ENCODE results near the gene SLC11A2. TPM values are rescaled to one million over a fixed set of nuclear protein-coding genes. Genes with fewer than 3 reads are reported as not detected.

SLC11A2 gene
- total and polyA plus RNA-seq, 2 of the 13 experiments (the other 11 are each of a cell fraction or from before 2014, with no cell fraction given) = 71.7 to 77.0 TPM

DNA sequence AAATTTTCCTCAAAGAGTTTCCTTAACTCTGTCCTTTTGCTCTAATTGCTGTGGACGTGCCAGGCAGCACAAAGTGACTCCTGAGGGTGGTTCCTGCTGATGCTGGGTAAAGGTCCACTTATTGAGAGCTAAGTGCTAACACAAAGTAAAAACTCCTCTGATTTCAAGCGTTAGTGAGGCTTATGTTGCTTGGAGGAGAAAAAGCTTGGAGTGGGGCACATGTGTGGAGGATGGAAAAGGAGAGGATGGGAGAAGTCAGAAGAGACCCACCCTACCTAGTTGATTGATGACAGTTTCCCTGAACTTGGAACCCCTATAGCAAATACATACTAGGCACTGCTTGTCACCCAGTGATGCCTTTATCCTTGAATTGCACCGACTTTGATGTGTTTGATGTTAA, 10.1 kb upstream of the SLC11A2 start (continued):
- TF ChIP-seq, protein P1, sequence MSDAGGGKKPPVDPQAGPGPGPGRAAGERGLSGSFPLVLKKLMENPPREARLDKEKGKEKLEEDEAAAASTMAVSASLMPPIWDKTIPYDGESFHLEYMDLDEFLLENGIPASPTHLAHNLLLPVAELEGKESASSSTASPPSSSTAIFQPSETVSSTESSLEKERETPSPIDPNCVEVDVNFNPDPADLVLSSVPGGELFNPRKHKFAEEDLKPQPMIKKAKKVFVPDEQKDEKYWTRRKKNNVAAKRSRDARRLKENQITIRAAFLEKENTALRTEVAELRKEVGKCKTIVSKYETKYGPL (CRISPR knock-in tag; IDR thresholded peaks at IDR 0.05) = no peak
- TF ChIP-seq IKZF1 (IDR thresholded peaks at IDR 0.05) = no peak
- TF ChIP-seq MEIS2 (CRISPR knock-in tag; IDR thresholded peaks at IDR 0.05) = peak; percentile 94
- peak; percentile 75 for TF ChIP-seq RARA (CRISPR knock-in tag; IDR thresholded peaks at IDR 0.05)
- TF ChIP-seq ZNF780A (CRISPR knock-in tag; IDR thresholded peaks at IDR 0.05) = no peak
- TF ChIP-seq, protein P2, sequence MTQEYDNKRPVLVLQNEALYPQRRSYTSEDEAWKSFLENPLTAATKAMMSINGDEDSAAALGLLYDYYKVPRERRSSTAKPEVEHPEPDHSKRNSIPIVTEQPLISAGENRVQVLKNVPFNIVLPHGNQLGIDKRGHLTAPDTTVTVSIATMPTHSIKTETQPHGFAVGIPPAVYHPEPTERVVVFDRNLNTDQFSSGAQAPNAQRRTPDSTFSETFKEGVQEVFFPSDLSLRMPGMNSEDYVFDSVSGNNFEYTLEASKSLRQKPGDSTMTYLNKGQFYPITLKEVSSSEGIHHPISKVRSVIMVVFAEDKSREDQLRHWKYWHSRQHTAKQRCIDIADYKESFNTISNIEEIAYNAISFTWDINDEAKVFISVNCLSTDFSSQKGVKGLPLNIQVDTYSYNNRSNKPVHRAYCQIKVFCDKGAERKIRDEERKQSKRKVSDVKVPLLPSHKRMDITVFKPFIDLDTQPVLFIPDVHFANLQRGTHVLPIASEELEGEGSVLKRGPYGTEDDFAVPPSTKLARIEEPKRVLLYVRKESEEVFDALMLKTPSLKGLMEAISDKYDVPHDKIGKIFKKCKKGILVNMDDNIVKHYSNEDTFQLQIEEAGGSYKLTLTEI (CRISPR knock-in tag; conservative IDR thresholded peaks at IDR 0.05) = no peak
- TF ChIP-seq, protein P3, sequence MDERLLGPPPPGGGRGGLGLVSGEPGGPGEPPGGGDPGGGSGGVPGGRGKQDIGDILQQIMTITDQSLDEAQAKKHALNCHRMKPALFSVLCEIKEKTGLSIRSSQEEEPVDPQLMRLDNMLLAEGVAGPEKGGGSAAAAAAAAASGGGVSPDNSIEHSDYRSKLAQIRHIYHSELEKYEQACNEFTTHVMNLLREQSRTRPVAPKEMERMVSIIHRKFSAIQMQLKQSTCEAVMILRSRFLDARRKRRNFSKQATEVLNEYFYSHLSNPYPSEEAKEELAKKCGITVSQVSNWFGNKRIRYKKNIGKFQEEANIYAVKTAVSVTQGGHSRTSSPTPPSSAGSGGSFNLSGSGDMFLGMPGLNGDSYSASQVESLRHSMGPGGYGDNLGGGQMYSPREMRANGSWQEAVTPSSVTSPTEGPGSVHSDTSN (CRISPR knock-in tag; IDR thresholded peaks at IDR 0.05) = 0 out of 2 replicates have a peak, but pooled peaks have one; percentile 28
- TF ChIP-seq KLF16 (CRISPR knock-in tag; IDR thresholded peaks at IDR 0.05) = no peak
- TF ChIP-seq EEA1 (CRISPR knock-in tag; IDR thresholded peaks at IDR 0.05; ENCODE audit: borderline replicate concordance) = no peak
- TF ChIP-seq, protein P4, sequence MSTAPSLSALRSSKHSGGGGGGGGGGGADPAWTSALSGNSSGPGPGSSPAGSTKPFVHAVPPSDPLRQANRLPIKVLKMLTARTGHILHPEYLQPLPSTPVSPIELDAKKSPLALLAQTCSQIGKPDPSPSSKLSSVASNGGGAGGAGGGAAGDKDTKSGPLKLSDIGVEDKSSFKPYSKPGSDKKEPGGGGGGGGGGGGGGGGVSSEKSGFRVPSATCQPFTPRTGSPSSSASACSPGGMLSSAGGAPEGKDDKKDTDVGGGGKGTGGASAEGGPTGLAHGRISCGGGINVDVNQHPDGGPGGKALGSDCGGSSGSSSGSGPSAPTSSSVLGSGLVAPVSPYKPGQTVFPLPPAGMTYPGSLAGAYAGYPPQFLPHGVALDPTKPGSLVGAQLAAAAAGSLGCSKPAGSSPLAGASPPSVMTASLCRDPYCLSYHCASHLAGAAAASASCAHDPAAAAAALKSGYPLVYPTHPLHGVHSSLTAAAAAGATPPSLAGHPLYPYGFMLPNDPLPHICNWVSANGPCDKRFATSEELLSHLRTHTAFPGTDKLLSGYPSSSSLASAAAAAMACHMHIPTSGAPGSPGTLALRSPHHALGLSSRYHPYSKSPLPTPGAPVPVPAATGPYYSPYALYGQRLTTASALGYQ (CRISPR knock-in tag; IDR thresholded peaks at IDR 0.05) = no peak
- no peak for TF ChIP-seq MEF2D (CRISPR knock-in tag; IDR thresholded peaks at IDR 0.05)
- no peak for TF ChIP-seq NFIC (IDR thresholded peaks at IDR 0.05; ENCODE audit: low read length)
- TF ChIP-seq TCF7 (IDR thresholded peaks at IDR 0.05; ENCODE audit: low read depth) = peak; percentile 61; the same call in 1 of the 2 replicates
- TF ChIP-seq ZKSCAN8 (CRISPR knock-in tag; IDR thresholded peaks at IDR 0.05; ENCODE audit: borderline replicate concordance) = no peak
- no peak for TF ChIP-seq ZNF746 (CRISPR knock-in tag; IDR thresholded peaks at IDR 0.05)
- TF ChIP-seq, protein P5, sequence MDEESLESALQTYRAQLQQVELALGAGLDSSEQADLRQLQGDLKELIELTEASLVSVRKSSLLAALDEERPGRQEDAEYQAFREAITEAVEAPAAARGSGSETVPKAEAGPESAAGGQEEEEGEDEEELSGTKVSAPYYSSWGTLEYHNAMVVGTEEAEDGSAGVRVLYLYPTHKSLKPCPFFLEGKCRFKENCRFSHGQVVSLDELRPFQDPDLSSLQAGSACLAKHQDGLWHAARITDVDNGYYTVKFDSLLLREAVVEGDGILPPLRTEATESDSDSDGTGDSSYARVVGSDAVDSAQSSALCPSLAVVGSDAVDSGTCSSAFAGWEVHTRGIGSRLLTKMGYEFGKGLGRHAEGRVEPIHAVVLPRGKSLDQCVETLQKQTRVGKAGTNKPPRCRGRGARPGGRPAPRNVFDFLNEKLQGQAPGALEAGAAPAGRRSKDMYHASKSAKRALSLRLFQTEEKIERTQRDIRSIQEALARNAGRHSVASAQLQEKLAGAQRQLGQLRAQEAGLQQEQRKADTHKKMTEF (CRISPR knock-in tag; IDR thresholded peaks at IDR 0.05) = no peak
- TF ChIP-seq, protein P6, sequence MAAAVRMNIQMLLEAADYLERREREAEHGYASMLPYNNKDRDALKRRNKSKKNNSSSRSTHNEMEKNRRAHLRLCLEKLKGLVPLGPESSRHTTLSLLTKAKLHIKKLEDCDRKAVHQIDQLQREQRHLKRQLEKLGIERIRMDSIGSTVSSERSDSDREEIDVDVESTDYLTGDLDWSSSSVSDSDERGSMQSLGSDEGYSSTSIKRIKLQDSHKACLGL (CRISPR knock-in tag; IDR thresholded peaks at IDR 0.05) = no peak
- no peak for TF ChIP-seq IRX3 (CRISPR knock-in tag; IDR thresholded peaks at IDR 0.05; ENCODE audit: borderline replicate concordance, low read depth)
- no peak for TF ChIP-seq ZNF484 (CRISPR knock-in tag; IDR thresholded peaks at IDR 0.05; ENCODE audit: borderline replicate concordance, low read depth)
- no peak for TF ChIP-seq ZNF10 (CRISPR knock-in tag; IDR thresholded peaks at IDR 0.05; ENCODE audit: borderline replicate concordance, low read depth)
- TF ChIP-seq SIN3B (IDR thresholded peaks at IDR 0.05; ENCODE audit: low read length) = no peak
- no peak for TF ChIP-seq ZNF614 (CRISPR knock-in tag; IDR thresholded peaks at IDR 0.05; ENCODE audit: borderline replicate concordance)
- no peak for TF ChIP-seq GFI1 (CRISPR knock-in tag; IDR thresholded peaks at IDR 0.05; ENCODE audit: borderline replicate concordance)

Data from HepG2 (cell line).